Stimulated activated naive CD8-positive, alpha-beta T cell treated with anti-CD3 and anti-CD28 coated beads, Interleukin-15, Interleukin-2, amounts not matched to agents 100 U/mL and 50 U/mL, for 24 hours (primary cell): ENCODE data around the gene RPSA.
"Not testable (repeated sequence)": the region's sequence is repeated elsewhere in the genome, so short reads cannot be mapped to it uniquely, and the experiment has no call there.

Source experiments
- ATAC-seq: fragments of 150-1000 bp; cut with Tn5 transposase; one replicate; pipeline ENCODE4 v1.10.0; 2021
- DNase-seq: peaks from one replicate; pipeline ENCODE4 v3.0.0; 2021

Gene RPSA

GRCh38 chr3:39388741-39389248, 17.7 kb upstream of the RPSA start:
- DNase-seq (no peak), ATAC-seq (no peak)

- ATAC-seq = no peak
- DNase-seq = no peak
Observed at GRCh38 chr3:39390181-39390580, 16.3 kb upstream of the RPSA start.

- ATAC-seq (no peak), DNase-seq (no peak)
Observed at GRCh38 chr3:39396690-39397089, 9.8 kb upstream of the RPSA start.

- no peak for ATAC-seq
Observed at GRCh38 chr3:39398700-39399099, 7.8 kb upstream of the RPSA start.

GRCh38 chr3:39401983-39402382, 4.5 kb upstream of the RPSA start:
- no peak for ATAC-seq

More at GRCh38 chr3:39398700-39399099, 7.8 kb upstream of the RPSA start:
- DNase-seq = no peak

GRCh38 chr3:39404943-39405686, 1.4 kb upstream of the RPSA start:
- ATAC-seq (no peak), DNase-seq (no peak)

More at GRCh38 chr3:39401983-39402382, 4.5 kb upstream of the RPSA start:
- no peak for DNase-seq

GRCh38 chr3:39405687-39406367, 693 bp upstream of the RPSA start:
- DNase-seq (no peak), ATAC-seq (no peak)

- ATAC-seq (no peak), DNase-seq (no peak)
Observed at GRCh38 chr3:39407259-39407629, 724 bp downstream of the RPSA start.

GRCh38 chr3:39407773-39408492, 1.4 kb downstream of the RPSA start:
- DNase-seq = no peak
- no peak for ATAC-seq

- DNase-seq (peak; percentile 64), ATAC-seq (no peak)
Observed at GRCh38 chr3:39408493-39409372, 2.2 kb downstream of the RPSA start.

- ATAC-seq (no peak), DNase-seq (no peak)
Observed at GRCh38 chr3:39409514-39410136, 3.1 kb downstream of the RPSA start.

- ATAC-seq (no peak), DNase-seq (no peak)
Observed at GRCh38 chr3:39410893-39411292, 4.4 kb downstream of the RPSA start.

GRCh38 chr3:39412668-39413260, 6.2 kb downstream of the RPSA start:
- no peak for DNase-seq
- no peak for ATAC-seq

GRCh38 chr3:39413691-39414420, 7.3 kb downstream of the RPSA start:
- ATAC-seq (peak; percentile 7), DNase-seq (no peak)

- ATAC-seq (peak; percentile 11), DNase-seq (peak; percentile 40)
Observed at GRCh38 chr3:39414421-39414907, 7.9 kb downstream of the RPSA start.

GRCh38 chr3:39415302-39415701, 8.8 kb downstream of the RPSA start:
- ATAC-seq = peak; percentile 1

GRCh38 chr3:39415983-39416382, 9.5 kb downstream of the RPSA start:
- no peak for DNase-seq
- ATAC-seq = peak; percentile 25

More at GRCh38 chr3:39415302-39415701, 8.8 kb downstream of the RPSA start:
- DNase-seq = not testable (repeated sequence)

GRCh38 chr3:39416998-39417397, 10.5 kb downstream of the RPSA start:
- ATAC-seq = not testable (repeated sequence)

GRCh38 chr3:39418556-39419225, 12.2 kb downstream of the RPSA start:
- ATAC-seq, DNase-seq: not testable (repeated sequence)

More at GRCh38 chr3:39416998-39417397, 10.5 kb downstream of the RPSA start:
- not testable (repeated sequence) for DNase-seq
